Left lobe of liver (tissue), 2 donors: Measurements from ENCODE around the gene RADIL. TPM values are rescaled to one million over a fixed set of nuclear protein-coding genes. Genes with fewer than 3 reads are reported as not detected.
"Not testable (repeated sequence)": the region's sequence is repeated elsewhere in the genome, so short reads cannot be mapped to it uniquely, and the experiment has no call there.

Experiments
- ATAC-seq: fragments of 200-7000 bp; cut with Tn5 transposase; one replicate; pipeline ENCODE4 v1.9.1; 2020; ENCODE audit warnings: mild to moderate bottlenecking, moderate library complexity
- DNase-seq: peaks from one replicate; pipeline ENCODE4 v3.0.0-alpha.2; 2020; ENCODE audit warnings: low spot score
- total RNA-seq: library from RNA; stranded (reverse); gene quantifications from one replicate; pipeline ENCODE4 v1.2.1, GENCODE V29; 2021
- donor health status: DM: no; HTN: no; CAD: no; lungs with moderate emphysema.
- donor health status: DM: no; HTN: yes; CAD: no.

The RADIL gene
- 0.40 TPM for total RNA-seq

DNA sequence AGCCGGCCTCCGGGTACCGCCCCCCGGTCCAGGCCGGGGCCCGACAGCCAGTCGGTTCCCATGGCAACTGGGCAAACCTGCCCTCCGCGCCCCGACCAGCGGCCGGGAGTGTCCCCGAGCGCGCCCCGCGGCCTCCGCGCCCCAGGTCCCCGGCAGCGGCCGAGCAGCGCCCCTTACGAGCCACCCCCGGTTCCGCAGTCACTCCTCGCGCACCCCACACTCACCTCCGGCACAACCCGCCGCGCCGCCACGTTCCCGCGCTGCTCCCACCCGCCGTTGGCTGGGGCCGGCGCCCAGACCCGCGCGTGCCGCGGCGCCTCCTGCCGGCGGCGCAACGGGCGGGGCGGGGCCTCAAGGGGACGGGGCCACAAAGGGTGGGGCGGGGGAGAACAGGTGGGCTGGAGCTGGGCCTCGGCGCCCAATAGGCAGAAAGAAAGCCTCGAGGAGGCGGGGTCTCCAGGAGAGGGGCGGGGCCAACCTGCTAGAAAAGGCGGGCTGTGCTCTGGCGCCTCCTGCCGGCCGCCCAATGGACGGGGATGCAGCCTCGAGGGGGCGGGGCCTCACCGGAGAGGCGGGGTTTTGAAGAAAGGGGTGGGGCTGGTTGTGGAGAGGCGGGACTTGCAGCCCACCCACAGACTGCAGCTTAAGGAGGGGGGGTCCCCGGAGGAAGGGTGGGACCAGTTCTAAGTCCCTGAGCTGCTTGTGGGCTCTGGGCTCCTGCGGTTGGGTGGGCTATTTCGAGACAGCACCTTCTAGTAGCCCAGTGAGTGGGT, at the start of gene RADIL:
TSS of gene RADIL (minus strand) at position 345 of the 773 bp plus-strand sequence. CDS start 5,577 bp downstream, outside the sequence.
- ATAC-seq = peak; percentile 75

DNA sequence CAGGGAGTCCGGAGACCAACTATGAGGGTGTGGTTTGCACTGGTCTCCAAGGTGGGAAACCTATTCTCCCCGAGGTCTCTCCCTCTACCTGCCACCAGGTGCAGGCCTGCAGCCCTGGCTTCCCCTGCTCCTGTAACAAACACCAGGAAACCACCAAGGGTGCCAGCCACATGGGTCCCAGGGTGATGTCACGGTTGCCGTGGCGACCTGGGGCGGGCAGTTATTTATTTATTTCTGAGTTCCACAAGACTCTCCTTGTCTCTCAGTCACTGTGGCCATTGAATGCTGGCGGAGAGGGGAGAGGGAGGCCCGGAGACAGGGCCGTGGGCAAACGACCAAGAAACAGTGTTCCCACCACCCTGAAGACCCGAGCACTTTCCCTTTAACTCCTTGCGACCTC, 48.4 kb upstream of the RADIL start:
- no peak for DNase-seq
- no peak for ATAC-seq

More for the DNA sequence above, at the start of gene RADIL:
- peak; percentile 58 for DNase-seq

- ATAC-seq (no peak), DNase-seq (no peak)
Observed at GRCh38 chr7:4929005-4929404, 45.5 kb upstream of the RADIL start.

- no peak for ATAC-seq
- DNase-seq = no peak
Observed at GRCh38 chr7:4928445-4928844, 44.9 kb upstream of the RADIL start.

DNA sequence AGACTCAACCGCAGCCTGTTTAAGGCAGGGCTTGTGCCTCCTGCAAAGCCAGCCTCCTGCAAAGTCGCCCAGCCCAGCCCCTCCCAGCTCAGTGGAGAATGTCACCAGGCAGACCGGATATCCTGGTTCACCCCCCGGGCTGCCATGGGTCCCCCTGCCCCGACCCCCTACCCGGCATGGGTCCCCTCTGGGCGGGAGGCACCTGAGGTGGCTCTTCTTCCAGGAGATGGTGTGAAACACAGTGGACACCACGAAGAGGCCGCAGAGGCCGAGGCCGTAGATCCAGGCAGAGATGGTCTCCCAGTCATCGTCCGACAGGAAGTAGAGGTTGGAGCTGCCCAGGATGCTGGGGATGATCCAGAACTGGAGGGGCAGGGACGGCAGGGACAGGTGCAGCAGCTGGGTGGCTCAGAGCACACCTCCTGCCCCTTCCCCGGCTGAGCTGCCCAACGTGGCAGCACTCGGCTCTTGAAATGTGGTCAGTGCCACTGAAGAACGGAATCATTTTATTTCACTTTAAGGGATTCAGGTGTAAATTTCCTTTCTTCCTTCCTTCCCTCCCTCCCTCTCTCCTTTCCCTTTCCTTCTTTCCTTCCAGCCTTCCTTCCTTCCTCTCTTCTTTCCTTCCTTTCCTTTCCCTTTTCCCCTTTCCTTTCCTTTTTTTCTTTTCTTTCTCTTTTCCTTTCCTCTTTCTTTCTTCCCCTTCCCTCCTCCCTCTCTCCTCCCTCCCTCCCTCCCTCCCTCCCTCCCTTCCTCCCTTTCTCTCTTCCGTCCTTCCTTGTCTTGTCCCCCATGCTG, 36.7 kb upstream of the RADIL start:
- DNase-seq = no peak

DNA sequence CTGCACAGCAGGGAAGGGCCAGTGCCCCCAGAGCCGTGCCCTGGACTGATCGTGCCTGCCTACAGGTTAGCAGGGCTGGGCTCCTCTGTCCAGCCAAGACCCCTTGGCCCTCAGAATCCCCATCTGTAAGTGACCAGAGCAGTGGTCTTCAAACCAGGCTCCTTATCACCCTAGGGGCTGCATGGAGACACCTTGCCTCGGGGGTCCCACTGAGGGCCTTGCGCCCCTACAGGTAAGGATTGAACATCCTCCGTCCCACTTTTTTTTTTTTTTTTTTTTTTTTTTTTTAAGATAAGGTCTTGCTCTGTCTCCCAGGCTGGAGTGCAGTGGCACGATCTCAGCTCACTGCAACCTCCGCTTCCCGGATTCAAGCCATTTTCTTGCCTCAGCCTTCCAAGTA, 32.6 kb upstream of the RADIL start:
- ATAC-seq (no peak), DNase-seq (no peak)

More for the DNA sequence above, 36.7 kb upstream of the RADIL start:
- ATAC-seq = no peak

GRCh38 chr7:4911111-4911828, 27.8 kb upstream of the RADIL start:
- ATAC-seq = no peak
- no peak for DNase-seq

- DNase-seq (no peak), ATAC-seq (no peak)
Observed at GRCh38 chr7:4906682-4907081, 23.2 kb upstream of the RADIL start.

DNA sequence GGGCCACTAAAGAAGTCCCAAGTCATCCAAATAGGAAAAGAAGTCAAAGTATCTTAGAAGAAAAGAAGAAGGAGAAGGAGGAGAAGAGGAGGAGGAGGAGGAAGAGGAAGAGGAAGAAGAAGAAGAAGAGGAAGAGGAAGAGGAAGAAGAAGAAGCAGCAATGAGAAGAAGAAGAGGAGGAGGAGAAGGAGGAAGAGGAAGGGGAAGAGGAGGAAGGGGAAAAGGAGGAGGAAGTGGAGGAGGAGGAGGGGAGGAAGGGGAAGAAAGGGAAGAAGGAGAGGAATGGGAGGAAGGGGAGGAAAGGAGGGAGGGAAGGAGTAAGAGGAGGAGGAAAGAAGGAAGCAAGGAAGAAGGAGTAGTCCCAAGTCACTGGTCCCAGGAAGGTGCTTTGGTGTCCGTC, 21.7 kb upstream of the RADIL start:
- ATAC-seq = no peak
- DNase-seq = no peak

- no peak for ATAC-seq
- DNase-seq = no peak
Observed at GRCh38 chr7:4904346-4904745, 20.8 kb upstream of the RADIL start.

DNA sequence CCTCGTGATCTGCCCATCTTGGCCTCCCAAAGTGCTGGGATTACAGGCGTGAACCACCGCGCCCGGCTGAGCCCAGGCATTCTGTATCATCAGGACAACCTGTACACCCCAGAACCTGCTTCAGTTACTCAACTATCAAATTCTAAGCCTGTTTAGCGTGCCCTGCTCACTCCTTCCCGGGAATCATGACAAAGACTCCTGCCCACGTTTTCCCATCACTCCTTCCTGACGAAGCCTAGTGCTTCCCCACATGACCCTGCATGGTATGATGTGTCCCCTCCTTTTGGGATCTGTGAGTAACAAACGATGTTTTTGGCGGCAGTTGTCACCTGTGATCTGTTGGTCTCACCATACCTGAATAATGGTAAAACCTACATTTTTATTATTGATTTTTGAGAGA, 12.2 kb upstream of the RADIL start:
- ATAC-seq = no peak
- no peak for DNase-seq

GRCh38 chr7:4894482-4894881, 11.0 kb upstream of the RADIL start:
- DNase-seq = no peak
- ATAC-seq = no peak

DNA sequence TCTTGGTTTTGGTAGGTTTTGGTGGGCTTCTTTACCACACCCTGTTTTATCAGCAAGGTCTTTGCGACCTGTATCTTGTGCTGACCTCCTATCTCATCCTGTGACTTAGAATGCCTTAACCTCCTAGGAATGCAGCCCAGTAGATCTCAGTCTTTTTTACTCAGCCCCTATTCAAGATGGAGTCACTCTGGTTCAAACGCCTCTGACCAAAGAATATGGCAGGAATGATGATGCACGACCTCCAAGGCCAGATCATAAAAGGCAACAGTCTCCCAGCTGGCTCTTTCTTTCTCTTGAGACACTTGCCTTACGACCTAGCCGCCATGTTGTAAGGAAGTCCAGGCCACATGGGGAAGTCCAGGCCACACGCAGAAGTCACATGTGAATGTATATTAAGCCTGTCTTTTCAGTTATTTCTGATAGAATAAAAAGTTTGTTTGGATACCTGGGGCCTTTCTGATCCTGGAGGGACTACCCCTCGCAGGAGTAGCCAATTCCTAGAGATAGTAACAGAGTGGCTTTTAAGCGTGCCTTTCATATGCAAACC, 10.5 kb upstream of the RADIL start:
- no peak for DNase-seq
- ATAC-seq = no peak

GRCh38 chr7:4893188-4893587, 9.7 kb upstream of the RADIL start:
- not testable (repeated sequence) for DNase-seq, ATAC-seq

DNA sequence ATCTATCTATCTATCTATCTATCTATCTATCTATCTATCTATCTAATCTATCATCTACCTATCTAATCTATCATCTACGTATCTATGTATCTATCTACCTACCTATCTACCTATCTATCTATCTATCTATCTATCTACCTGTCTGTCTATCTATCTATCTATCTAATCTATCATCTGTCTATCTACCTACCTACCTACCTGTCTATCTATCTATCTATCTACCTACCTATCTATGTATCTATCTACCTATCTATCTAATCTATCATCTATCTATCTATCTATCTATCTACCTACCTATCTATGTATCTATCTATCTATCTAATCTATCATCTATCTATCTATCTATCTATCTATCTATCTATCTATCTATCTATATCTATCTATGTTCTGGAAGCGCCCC, 8.0 kb upstream of the RADIL start:
- DNase-seq, ATAC-seq: not testable (repeated sequence)

DNA sequence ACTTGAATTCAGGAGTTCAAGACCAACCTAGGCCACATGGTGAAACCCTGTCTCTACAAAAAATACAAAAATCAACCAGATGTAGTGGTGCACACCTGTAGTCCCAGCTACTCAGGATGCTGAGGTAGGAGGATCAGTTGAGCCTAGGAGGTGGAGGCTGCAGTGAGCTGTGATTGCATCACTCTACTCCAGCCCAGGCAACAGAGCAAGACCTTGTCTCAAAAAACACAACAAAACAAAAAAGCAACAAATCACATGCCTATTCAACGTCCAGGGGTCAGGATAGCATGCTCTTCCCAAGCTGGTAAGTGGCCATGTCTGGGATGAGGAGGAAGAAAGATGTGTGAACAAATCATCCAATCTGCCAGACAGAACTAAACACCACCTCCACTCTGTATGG, 6.2 kb upstream of the RADIL start:
- ATAC-seq = no peak
- DNase-seq = no peak

- ATAC-seq = no peak
- DNase-seq = no peak
Observed at GRCh38 chr7:4888161-4888560, 4.6 kb upstream of the RADIL start.

DNA sequence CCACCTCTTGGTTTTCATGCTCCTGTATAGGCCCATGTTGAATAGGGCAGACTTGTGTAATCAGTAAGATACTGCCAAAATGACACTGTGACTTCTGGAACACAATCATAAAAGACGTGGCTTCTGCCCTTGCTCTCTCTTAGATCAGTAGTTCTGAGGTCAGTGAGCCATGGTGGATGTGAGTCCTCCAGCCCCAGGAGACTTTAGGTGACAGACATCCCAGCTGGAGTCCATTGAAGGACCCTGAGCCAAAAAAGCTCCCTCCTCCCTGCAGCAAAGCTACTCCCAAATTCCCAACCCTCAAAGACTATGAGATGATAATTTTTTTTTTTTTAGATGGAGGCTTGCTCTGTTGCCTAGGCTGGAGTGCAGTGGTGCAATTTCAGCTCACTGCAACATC, 3.2 kb upstream of the RADIL start:
- DNase-seq = no peak
- ATAC-seq = no peak

DNA sequence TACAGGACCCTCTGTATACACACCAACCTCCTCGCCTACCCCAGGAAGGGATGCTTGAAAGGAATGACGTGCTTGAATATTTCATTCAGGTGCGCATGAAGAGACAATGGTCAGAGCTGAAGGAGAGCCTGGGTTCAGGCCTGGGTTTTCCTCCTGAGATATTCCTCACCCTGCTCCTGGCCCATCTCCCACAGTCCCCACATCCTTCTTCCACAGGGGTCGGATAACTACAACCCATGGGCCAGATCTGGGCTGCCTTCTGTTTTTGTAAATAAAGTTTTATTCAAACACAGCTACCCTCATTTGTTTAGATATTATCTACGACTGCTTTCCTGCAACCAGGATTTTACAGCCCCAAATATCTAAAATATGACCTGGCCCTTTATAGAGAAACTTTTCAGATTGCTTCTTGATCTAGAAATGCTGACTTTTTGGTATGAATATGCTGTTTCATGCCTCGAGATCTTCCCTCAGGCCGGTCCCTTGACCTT, 1.8 kb upstream of the RADIL start:
- ATAC-seq = no peak
- DNase-seq = no peak

DNA sequence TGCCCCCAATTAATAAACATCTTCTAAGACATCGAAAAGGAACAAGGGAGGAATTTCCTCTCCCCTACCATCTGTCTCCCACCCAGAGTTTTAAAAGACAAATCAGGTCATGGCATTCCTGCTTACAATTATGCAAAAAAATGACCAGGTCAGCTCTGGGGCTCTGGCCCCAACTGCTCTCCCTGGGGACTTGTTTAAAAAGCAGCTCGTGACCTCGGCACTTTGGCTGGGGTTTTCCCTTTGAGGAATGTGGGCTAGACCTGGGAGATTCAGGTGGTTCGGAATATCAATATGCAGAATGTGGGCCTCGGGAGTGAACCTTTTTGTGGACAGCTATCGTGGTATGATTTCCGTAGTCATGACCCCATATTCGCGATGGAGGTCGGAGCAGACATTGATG, 648 bp upstream of the RADIL start:
- DNase-seq = no peak
- no peak for ATAC-seq

DNA sequence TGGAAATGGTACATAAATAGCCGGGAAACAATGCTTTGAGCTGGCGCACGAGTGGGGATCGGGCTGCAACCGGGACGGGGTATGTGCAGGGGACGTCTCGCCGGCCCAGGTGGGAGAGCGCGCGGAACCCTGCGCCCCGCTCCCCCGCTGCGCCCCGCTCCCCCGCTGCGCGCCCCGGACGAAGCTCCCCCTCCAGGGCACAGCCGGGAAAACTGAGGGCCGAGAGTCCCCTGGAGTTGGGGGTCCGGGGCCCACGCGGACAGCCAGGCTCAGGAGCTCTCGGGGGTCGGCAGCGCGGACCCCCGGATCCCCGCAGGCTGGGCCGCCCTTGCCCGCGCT, 514 bp downstream of the RADIL start:
- DNase-seq = no peak
- no peak for ATAC-seq
